ENCODE data around the gene RGS6. TPM values are rescaled to one million over a fixed set of nuclear protein-coding genes. Genes with fewer than 3 reads are reported as not detected.

RGS6 gene
- polyA plus RNA-seq, 4 donors: 0.82 to 1.6 (median 1.1) TPM

- DNase-seq (ENCODE audit: low read depth in 4 of 4, low spot score in 3 of 4): no peak
These were observed 607.6 kb downstream of the RGS6 start for GRCh38 chr14:72539661-72540315.

DNA sequence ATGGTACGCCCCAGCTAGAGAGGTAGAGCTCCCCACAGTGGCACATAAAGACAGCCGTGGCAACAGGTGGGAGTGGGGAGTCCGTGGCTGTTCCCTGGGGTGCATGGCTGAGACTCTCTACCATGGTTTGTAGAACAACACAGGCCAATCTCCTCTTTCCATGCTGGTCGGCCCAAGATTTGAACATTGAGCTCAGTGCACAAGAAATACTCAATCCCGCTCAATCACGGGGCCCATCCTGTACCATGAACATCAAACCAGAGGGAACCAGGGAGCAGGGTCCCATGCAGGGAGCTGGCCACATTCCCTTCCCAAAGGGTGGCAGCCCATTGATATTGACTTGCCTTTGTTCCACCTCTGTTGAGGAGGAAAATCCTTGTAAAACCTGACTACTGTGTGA lies 608.6 kb downstream of the RGS6 start:
- no peak for DNase-seq (ENCODE audit: low read depth in 4 of 4, low spot score in 3 of 4)

GRCh38 chr14:72541546-72541945 lies 609.3 kb downstream of the RGS6 start:
- DNase-seq (ENCODE audit: low read depth in 4 of 4, low spot score in 3 of 4): no peak

DNA sequence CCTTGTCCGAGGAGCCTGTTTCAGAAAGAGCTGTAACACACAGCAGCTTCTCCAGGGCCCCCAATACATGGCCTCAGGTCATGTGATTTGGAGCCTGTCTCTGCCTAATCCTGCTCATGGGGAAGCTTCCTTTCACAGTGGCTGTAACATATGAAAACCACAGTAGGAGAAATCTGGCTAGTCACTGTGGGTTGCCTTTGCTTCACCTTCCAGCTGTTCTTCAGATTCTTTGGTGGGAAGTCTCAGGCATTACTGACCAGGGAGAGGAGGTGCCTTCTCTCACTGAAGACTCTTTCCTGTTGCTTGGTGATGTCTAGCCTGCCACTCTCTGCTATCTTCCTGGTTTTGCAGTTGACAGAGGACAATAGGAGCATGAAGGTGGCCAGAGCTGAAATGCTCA lies 611.1 kb downstream of the RGS6 start:
- DNase-seq (ENCODE audit: low read depth in 4 of 4, low spot score in 3 of 4): no peak

- no peak for DNase-seq (ENCODE audit: low read depth in 4 of 4, low spot score in 3 of 4)
These were observed 612.6 kb downstream of the RGS6 start for GRCh38 chr14:72544615-72545387.

GRCh38 chr14:72545411-72546311 lies 613.4 kb downstream of the RGS6 start:
- DNase-seq (ENCODE audit: low read depth in 4 of 4, low spot score in 3 of 4): no peak

DNA sequence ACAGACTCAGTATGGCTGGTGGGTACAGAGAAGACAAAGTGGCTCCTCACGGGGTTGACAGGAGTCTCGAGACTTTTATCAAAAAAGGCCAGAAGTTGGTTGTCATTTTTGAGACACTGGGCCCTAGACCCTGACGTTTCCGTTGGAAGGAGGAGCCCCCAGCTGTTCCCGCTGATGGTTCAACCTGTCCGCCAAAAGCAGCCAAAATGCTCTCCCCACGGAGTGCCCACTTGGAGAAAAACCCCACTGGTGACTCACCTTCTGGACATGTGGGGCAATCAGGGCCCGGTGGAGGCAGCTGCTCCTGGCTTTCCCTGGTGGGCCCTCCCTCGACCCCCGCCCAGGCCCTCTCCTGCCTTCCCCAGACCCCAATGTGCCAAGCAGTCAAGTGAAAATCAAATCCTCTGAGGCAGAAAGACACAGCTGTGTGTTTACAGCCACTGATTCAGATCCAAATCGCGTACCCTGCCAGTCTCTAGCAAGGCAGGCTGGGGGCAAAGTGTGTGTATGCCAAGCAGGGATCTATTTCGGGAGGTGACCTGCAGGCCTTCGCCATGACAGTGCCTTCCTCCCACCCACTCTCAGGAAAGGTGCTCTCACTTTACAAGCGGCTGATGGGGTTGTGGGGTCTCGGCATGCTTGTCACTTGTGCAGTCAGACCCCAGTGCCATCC lies 614.3 kb downstream of the RGS6 start:
- DNase-seq (ENCODE audit: low read depth in 4 of 4, low spot score in 3 of 4): no peak

DNA sequence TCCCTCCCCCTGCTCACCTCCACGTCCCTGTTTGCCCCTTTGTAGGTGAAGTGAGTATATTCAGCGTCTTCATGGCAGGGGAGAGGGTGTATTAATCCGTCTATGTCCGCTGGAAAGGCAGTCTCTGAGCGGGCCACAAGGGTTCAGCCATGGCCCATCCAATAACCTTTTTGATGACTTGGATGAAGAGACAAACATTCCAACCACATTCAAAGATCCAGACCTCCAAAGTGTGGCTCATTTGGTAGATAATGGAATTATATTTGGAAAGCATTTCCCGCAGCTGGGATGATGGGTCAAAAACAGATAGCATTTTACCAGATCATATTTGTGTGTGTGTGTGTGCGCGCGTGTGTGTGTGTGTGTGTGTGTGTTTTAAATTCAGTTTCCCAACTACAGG lies 615.8 kb downstream of the RGS6 start:
- DNase-seq (ENCODE audit: low read depth in 4 of 4, low spot score in 3 of 4): no peak

GRCh38 chr14:72549026-72549425 lies 616.8 kb downstream of the RGS6 start:
- DNase-seq (ENCODE audit: low read depth in 4 of 4, low spot score in 3 of 4): no peak

GRCh38 chr14:72549854-72550253 lies 617.6 kb downstream of the RGS6 start:
- no peak for DNase-seq (ENCODE audit: low read depth in 4 of 4, low spot score in 3 of 4)

DNA sequence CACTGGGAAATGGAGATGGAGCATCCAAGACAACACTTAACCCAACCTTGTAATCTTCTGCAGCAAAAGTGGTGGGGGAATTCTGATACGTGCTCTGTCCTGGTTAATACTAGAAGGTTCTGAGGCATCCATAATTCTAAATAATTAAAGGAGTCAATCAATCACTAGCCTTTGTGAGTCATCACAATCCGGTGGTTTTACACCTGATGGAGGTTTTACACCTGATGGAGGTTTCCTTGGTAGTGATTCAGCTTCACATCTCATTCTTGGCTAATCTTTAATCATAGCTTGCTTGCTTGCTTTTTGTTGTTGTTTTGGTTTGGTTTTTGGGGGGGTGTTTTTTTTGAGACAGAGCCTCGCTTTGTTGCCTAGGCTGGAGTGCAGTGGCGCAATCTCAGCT lies 618.3 kb downstream of the RGS6 start:
- DNase-seq (ENCODE audit: low read depth in 4 of 4, low spot score in 3 of 4): no peak

DNA sequence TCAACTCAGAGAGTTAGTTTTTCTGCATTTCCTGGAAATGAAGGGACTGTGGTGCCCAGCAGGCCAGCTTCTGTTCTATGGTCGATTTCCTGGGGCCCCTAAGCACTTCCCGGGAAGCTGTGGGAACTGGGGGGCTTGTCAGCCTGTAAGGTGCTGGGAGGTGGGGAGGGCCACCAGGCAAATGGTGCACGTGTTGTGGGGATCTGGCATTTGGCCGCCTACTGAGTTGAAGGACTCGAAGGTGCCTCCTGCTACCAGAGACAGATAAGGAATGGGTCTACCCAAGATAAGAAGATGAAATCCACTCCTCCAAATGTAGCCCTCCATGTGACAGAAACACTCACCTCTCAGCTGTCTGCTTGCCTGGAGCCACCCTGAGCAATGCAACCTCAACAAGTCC lies 620.0 kb downstream of the RGS6 start:
- DNase-seq (ENCODE audit: low read depth in 4 of 4, low spot score in 3 of 4): no peak

GRCh38 chr14:72553161-72553560 lies 620.9 kb downstream of the RGS6 start:
- DNase-seq (ENCODE audit: low read depth in 4 of 4, low spot score in 3 of 4): no peak

DNA sequence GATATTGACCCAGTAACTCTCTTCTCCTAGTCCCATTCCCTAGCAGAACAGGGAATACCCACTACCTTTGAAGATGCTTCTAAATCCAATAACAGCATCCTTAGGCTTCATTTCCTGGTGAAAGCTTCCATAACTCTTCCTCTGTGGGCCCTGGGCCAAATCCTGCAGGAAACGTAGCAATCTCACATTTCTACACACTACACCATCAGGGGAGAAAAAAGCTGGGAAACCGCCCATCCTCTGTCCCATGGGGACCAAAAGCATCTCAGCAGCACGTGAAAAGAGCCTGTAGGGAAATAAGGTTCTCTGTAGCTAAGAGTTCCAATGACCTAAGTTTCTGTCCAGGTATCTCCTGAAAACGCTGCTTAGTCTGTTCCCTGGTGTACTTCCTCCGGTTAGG lies 621.4 kb downstream of the RGS6 start:
- DNase-seq (ENCODE audit: low read depth in 4 of 4, low spot score in 3 of 4): no peak

DNA sequence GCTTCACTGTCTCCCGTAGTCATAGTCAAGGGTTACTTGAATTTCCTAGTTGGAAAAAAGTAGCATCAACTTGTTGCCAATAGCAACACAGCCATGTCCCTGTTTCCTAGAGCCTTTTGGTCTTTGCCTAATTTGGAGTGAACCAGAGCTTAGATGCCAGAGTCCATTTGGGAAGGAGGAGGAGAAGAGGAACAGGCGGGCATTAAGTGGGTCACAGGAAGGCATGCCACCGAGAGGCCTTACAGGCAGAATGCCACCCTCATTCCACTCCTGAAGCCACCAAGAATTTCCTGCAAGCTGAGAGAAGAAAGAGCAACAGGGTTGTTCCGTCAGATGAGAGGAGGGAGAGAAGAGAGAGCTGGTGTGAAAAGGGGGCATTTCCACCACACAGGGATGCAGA lies 622.2 kb downstream of the RGS6 start:
- DNase-seq (ENCODE audit: low read depth in 4 of 4, low spot score in 3 of 4): no peak

DNA sequence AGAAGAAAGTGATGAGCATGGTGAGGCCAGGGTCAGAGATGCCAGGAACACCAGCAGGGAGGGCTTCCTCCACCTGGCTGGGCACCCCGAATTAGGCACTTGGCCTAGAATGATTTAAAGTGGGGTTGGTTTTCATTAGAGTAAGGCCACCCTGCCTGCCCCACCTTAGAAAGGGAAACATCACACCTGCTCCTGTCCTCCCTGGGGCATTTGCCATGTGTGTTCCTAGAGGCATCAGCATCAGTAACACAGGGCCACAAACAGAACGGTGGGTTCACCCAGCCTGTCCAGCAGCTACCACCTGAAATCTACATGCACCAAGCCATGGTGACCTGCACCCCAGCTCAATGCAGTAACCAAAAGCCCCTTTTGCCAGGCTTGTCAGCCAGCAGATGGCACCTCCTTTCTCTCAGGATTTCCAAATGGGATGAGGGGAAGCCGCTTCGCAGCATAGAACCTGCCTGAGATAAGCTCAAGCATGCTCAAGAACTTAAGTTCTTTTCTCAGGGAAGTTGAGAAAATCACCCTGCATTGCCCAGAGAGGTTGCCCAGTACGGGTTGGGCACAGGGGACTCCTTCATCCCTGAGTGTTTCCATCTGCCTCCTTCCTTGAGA lies 622.9 kb downstream of the RGS6 start:
- DNase-seq (ENCODE audit: low read depth in 4 of 4, low spot score in 3 of 4): no peak

DNA sequence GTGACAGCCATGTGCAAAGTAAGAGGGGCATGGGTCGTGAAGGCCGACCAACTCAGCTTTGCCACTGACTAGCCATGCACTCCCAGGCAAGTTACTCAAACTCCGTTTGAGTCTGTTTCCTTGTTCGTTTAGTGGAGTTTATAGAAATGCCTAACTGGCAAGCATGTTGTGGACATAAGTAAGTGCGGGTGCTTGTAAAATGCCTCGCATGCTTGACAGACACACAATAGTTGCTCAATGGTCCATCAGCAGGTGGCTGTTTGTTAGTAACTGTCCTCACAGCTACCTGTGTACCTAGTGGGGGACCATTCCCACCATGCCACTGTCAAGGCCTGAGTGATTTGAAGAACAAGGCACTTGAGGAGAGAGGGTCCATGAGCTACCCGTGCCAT lies 623.4 kb downstream of the RGS6 start:
- DNase-seq (ENCODE audit: low read depth in 4 of 4, low spot score in 3 of 4): no peak

DNA sequence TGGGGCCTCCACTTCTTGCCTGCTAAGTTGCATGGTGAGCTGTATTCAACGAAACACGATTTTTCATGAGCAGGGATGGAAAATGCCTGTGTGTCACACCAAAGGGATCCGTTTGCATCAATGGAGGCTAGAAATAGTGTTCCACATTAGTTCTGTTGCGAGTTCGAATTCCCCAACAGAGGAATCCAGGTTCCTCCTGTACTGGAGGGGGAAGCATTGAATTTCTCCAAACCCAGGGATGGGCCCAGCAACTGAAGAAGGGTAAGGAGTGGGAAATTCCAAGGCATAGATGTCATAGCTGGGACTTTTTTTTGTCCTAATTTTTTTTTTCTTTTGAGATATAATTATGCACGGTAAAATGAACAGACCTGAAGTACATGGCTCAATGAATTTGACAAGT lies 625.4 kb downstream of the RGS6 start:
- no peak for DNase-seq (ENCODE audit: low read depth in 4 of 4, low spot score in 3 of 4)

DNA sequence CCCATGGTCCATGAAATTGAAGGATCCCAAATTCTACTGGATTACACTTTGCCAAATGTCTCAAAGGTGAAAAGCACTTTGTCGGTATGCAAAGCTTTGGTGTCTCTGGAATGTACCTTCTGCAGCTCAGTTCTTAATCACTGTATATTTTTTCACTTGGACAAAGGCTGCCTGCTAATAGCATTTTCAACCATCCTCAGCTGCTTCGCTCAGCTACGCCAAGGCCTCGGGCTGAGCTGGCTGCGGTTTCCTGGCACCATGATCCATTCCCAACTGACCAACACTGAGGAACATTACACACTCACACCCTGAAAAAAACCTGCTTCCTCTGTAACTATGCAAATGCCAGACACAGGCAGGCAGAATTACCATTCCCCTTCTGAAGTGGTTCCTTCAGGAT lies 626.5 kb downstream of the RGS6 start:
- no peak for DNase-seq (ENCODE audit: low read depth in 4 of 4, low spot score in 3 of 4)

DNA sequence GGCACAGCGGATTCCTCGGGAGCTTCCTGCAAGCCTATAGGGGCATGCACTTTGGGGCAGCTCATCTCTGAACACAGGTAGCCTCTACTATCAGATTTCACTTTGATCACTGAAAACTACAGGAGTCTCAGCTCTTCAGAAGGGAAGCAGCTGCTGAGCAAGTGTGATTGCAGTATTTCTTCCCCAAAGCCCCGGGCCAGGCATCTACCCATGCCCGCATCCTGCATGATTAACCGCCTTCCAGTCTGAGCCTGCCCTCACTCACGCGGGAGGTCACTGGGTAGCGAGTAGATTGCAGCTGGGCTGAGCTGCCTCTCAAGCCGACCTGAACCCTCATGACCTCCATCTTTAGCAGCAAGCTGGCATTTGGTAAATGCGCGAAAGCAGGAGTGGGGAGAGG lies 627.0 kb downstream of the RGS6 start:
- DNase-seq (ENCODE audit: low read depth in 4 of 4, low spot score in 3 of 4): no peak

Data from right renal pelvis (tissue), 4 donors.